Ishikawa (cell line): ENCODE data around the gene PSMA7.

Experiments used
- CEBPB ChIP-seq: IDR thresholded peaks from 2 replicates; pipeline ENCODE4 v1.6.1; 2012
- CREB1 ChIP-seq: IDR thresholded peaks from 2 replicates; pipeline ENCODE4 v1.6.1; 2012; ENCODE audit warnings: low read depth
- FOXM1 ChIP-seq: IDR thresholded peaks from 2 replicates; pipeline ENCODE4 v1.6.1; 2012; ENCODE audit warnings: low read depth, borderline replicate concordance
- TAF1 ChIP-seq: IDR thresholded peaks from 2 replicates; pipeline ENCODE4 v1.6.1; 2012; ENCODE audit warnings: low read depth, mild to moderate bottlenecking
- TCF12 ChIP-seq: IDR thresholded peaks from 2 replicates; pipeline ENCODE4 v1.6.1; 2012; ENCODE audit warnings: low read depth
- YY1 ChIP-seq: IDR thresholded peaks from 2 replicates; pipeline ENCODE4 v1.6.1; 2012; ENCODE audit warnings: low read depth
- TF ChIP-seq, protein P1 (sequence below): IDR thresholded peaks from 2 replicates; pipeline ENCODE4 v1.6.1; 2012

- TF ChIP-seq TCF12 (no peak), FOXM1 (no peak), CREB1 (no peak), YY1 (no peak), TAF1 (no peak), CEBPB (no peak)
- TF ChIP-seq, protein P1, sequence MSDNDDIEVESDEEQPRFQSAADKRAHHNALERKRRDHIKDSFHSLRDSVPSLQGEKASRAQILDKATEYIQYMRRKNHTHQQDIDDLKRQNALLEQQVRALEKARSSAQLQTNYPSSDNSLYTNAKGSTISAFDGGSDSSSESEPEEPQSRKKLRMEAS: no peak
Measured at GRCh38 chr20:62132421-62132820, 10.8 kb downstream of the PSMA7 start.
